Heart right ventricle (tissue), 16 donors: Measurements from ENCODE around the gene AQP2. TPM values are rescaled to one million over a fixed set of nuclear protein-coding genes. Genes with fewer than 3 reads are reported as not detected.

Source experiments
- ATAC-seq, 8 donors: fragments of 200-7000 bp; cut with Tn5 transposase; one replicate each; pipeline ENCODE4 v1.9.1; 2020; ENCODE audit warnings: mild to moderate bottlenecking in 8 of 8, moderate library complexity in 8 of 8, moderate number of reproducible peaks in 1 of 8
- DNase-seq, 2 donors: peaks; one replicate each; pipeline ENCODE4 v3.0.0-alpha.2; 2020
- H3K27ac ChIP-seq, 10 donors: fragments of 200-600 bp; sonication (generic) in 2 of 10; one replicate each; pipeline versions ENCODE4 v1.5.0 to v1.8.0; 2020 to 2022; ENCODE audit warnings: mild to moderate bottlenecking in 3 of 10
- H3K27me3 ChIP-seq, 7 donors: fragments of 200-600 bp; one replicate each; pipeline ENCODE4 v1.8.0; 2021 to 2022; ENCODE audit warnings: mild to moderate bottlenecking in 2 of 7
- H3K36me3 ChIP-seq, 9 donors: fragments of 200-600 bp; sonication (generic) in 1 of 9; one replicate each; pipeline versions ENCODE4 v1.5.0 to v1.8.0; 2020 to 2022; ENCODE audit warnings: mild to moderate bottlenecking in 2 of 9
- H3K4me1 ChIP-seq, 9 donors: fragments of 200-600 bp; sonication (generic) in 1 of 9; one replicate each; pipeline versions ENCODE4 v1.5.0 to v1.8.0; 2020 to 2022; ENCODE audit warnings: mild to moderate bottlenecking in 4 of 9
- H3K4me3 ChIP-seq, 10 donors: fragments of 200-600 bp; sonication (generic) in 2 of 10; one replicate each; pipeline versions ENCODE4 v1.5.0 to v1.8.0; 2020 to 2022; ENCODE audit warnings: mild to moderate bottlenecking in 7 of 10, moderate library complexity in 2 of 10
- H3K9me3 ChIP-seq, 11 donors: fragments of 200-600 bp in 10 of 11; sonication (generic) in 2 of 11; one replicate each; pipeline versions ENCODE4 v1.5.0 to v1.8.0; 2013 to 2022; ENCODE audit warnings: mild to moderate bottlenecking in 2 of 11, control low read depth in 1 of 11, moderate library complexity in 1 of 11
- CTCF ChIP-seq, 9 donors: fragments of 200-600 bp; sonication (generic) in 2 of 9; IDR thresholded peaks; one replicate each; pipeline versions ENCODE4 v1.5.0 to v1.8.0; 2021 to 2022; ENCODE audit warnings: antibody characterized with exemption in 9 of 9, mild to moderate bottlenecking in 5 of 9, moderate library complexity in 1 of 9
- WGBS, 2 donors: extraction: QIAGEN DNeasy Blood & Tissue Kit; methylation state at CpG; one replicate each; pipeline ENCODE4 v1.1.7; 2013; ENCODE audit warnings: inconsistent platforms in 1 of 2; 5-methylcytosine and 5-hydroxymethylcytosine counted together
- intact Hi-C, 10 donors: fragments of 100-400 bp; cut with DNase I; formaldehyde crosslinking; loops; one replicate each; pipeline versions ENCODE4 v1.11.1 to v1.14.2; 2022
- polyA plus RNA-seq, 2 donors: library from polyadenylated mRNA; stranded (reverse); fragments of 200-250 nt; gene quantifications; one replicate each; pipeline ENCODE4 v1.2.3, GENCODE V29; 2013
- total RNA-seq, 10 donors: library from RNA; stranded (reverse); fragmentation: NEBNext Ultra II Directional in 3 of 10; extraction: Animal tissue kit (Norgen Biotek cat#: 25700) in 3 of 10; gene quantifications; one replicate each; pipeline versions ENCODE4 v1.2.1 to v1.2.4, GENCODE V29; 2021 to 2023
- donor health status: Arrhythmogenic right ventricular cardiomyopathy.
- donor health status: ischemic (EF 13 %, LVEDD 7.1; RV severe dilation, severe dysfunction).
- donor health status: healthy with polysubstance abuse.
- donor health status: DM: no; HTN: yes; CAD: no.
- donor health status: DM: no; HTN: no; CAD: no.
- donor health status: ischemic (EF 25% LVEDD 6.9; RV normal size, moderate dysfunction).
- donor health status: ischemic (EF 25% LVEDD 5.7; RV mildly dilated, moderate dysfunction).
- donor health status: healthy.
- donor health status: DM: yes; HTN: yes; CAD: no.
- donor health status: Ischemic cardiomyopathy.
- donor health status: ischemic (EF 35%, LVEDD 5.7; RV mildly dilated, moderate dysfunction).
- donor health status: nonischemic (EF 11% LVEDD 7.7; RV severe dilation, severe dysfunction).
- donor health status: DM: yes; HTN: yes; CAD: no.
- donor health status: PGD.
- donor health status: ischemic (EF 29% LVEDD 5.4; RV normal size, mild dysfunction).
- donor health status: nonischemic (EF 23%, LVEDD 6.1; RV moderate dilation, normal function).

AQP2 gene
- total and polyA plus RNA-seq, 12 donors, result 0.04 TPM; not detected in 11

- Histone ChIP-seq H3K27ac (peak overlapping the region in 5 of 10 donors; percentile 15 to 55 (median 31)), H3K4me3 (peak overlapping the region in 7 of 10 donors; percentile 11 to 52 (median 44)), H3K36me3 (no peaks in the 10 kb centered on the region), H3K9me3 (no peaks in the 10 kb centered on the region), H3K4me1 (peaks cover 0 to 14% (median 10%) of the 10 kb centered on the region in 9 donors), H3K27me3 (peaks cover 0 to 47% (median 34%) of the 10 kb centered on the region in 7 donors)
- no peak for TF ChIP-seq CTCF (IDR thresholded peaks at IDR 0.05)
- DNase-seq, result no peak
- WGBS, 2 donors, result 76 to 80% methylated on average over 16 of the region's 16 CpGs
- intact Hi-C loops, result no loop called here
- peak in 6 of 8 donors; percentile 14 to 56 (median 31) for ATAC-seq
Measured at GRCh38 chr12:49902399-49903350, 47.9 kb upstream of the AQP2 start.

GRCh38 chr12:49903351-49903699 lies 47.2 kb upstream of the AQP2 start:
- WGBS, 2 donors, result 51 to 54% methylated on average over 12 of the region's 12 CpGs
- ATAC-seq (peak in 1 of 8 donors; percentile 26), DNase-seq (no peak)
- Histone ChIP-seq H3K27me3 (peaks cover 0 to 47% (median 31%) of the 10 kb centered on the region in 7 donors), H3K27ac (peak overlapping the region in 7 of 10 donors; percentile 15 to 56 (median 44)), H3K4me1 (peaks cover 0 to 14% (median 10%) of the 10 kb centered on the region in 9 donors), H3K4me3 (peak overlapping the region; percentile 11 to 52 (median 40)), H3K36me3 (no peaks in the 10 kb centered on the region), H3K9me3 (no peaks in the 10 kb centered on the region)
- TF ChIP-seq CTCF (IDR thresholded peaks at IDR 0.05), result no peak
- intact Hi-C loops, result no loop called here

GRCh38 chr12:49903700-49904423 lies 46.7 kb upstream of the AQP2 start, which contains the start of gene FAIM2:
TSS of gene FAIM2 (minus strand) at chr12:49903900. CDS start at chr12:49903792, 108 bp downstream.
- DNase-seq, result peak; percentile 32 to 72
- TF ChIP-seq CTCF (IDR thresholded peaks at IDR 0.05), result no peak
- intact Hi-C loops, result no loop called here
- 6 to 8% methylated on average over 29 to 56 of the region's 56 CpGs for WGBS, 2 donors
- no peaks in the 10 kb centered on the region for H3K9me3 ChIP-seq
- peak; percentile 64 to 89 (median 77) for ATAC-seq
- no peaks in the 10 kb centered on the region for H3K36me3 ChIP-seq
- peak within 1 kb of the TSS in 7 of 10 donors; percentile 15 to 56 (median 44) for H3K27ac ChIP-seq
- peaks cover 0 to 48% (median 30%) of the 10 kb centered on the region in 7 donors for H3K27me3 ChIP-seq
- peak within 1 kb of the TSS; percentile 11 to 52 (median 40) for H3K4me3 ChIP-seq
- H3K4me1 ChIP-seq, result peaks cover 0 to 14% (median 10%) of the 10 kb centered on the region in 9 donors

- Histone ChIP-seq H3K4me1 (peaks cover 0 to 14% (median 10%) of the 10 kb centered on the region in 9 donors), H3K4me3 (no peak overlapping the region), H3K27me3 (peaks cover 0 to 50% (median 30%) of the 10 kb centered on the region in 7 donors), H3K27ac (peak overlapping the region in 5 of 10 donors; percentile 3 to 56 (median 45)), H3K36me3 (no peaks in the 10 kb centered on the region), H3K9me3 (no peaks in the 10 kb centered on the region)
- WGBS, 2 donors, result 75 to 86% methylated on average over 11 of the region's 11 CpGs
- no peak for TF ChIP-seq CTCF (IDR thresholded peaks at IDR 0.05)
- DNase-seq (no peak), ATAC-seq (no peak)
- intact Hi-C loops, result no loop called here
Measured at GRCh38 chr12:49904601-49905000, 45.9 kb upstream of the AQP2 start.
